Astrocyte of the hippocampus (primary cell): ENCODE results near the gene GNLY.
"Not testable (repeated sequence)": the region's sequence is repeated elsewhere in the genome, so short reads cannot be mapped to it uniquely, and the experiment has no call there.

Source experiments
- DNase-seq: peaks from one replicate; pipeline ENCODE4 v3.0.0; 2011; ENCODE audit warnings: low read depth, low spot score

Gene GNLY

GRCh38 chr2:85663594-85664565, 30.3 kb upstream of the GNLY start:
- no peak for DNase-seq

- no peak for DNase-seq
Measured at GRCh38 chr2:85665264-85665937, 28.8 kb upstream of the GNLY start.

- no peak for DNase-seq
Measured at GRCh38 chr2:85666016-85666415, 28.1 kb upstream of the GNLY start.

GRCh38 chr2:85666435-85667316, 27.5 kb upstream of the GNLY start:
- DNase-seq = no peak

- DNase-seq = no peak
Measured at GRCh38 chr2:85667561-85668008, 26.6 kb upstream of the GNLY start.

- DNase-seq = no peak
Measured at GRCh38 chr2:85668009-85668856, 25.9 kb upstream of the GNLY start, which contains the start of gene SFTPB. Gene SFTPB (minus strand): TSS chr2:85668199. CDS start chr2:85668183, 16 bp downstream.

- no peak for DNase-seq
Measured at GRCh38 chr2:85668857-85669142, 25.4 kb upstream of the GNLY start.

- DNase-seq = no peak
Measured at GRCh38 chr2:85669549-85669948, 24.6 kb upstream of the GNLY start.

GRCh38 chr2:85670416-85670815, 23.7 kb upstream of the GNLY start:
- DNase-seq = not testable (repeated sequence)

- DNase-seq = no peak
Measured at GRCh38 chr2:85672456-85672855, 21.7 kb upstream of the GNLY start.

- no peak for DNase-seq
Measured at GRCh38 chr2:85673716-85674375, 20.3 kb upstream of the GNLY start.

GRCh38 chr2:85674417-85674816, 19.7 kb upstream of the GNLY start:
- DNase-seq = no peak

GRCh38 chr2:85675427-85675826, 18.7 kb upstream of the GNLY start:
- DNase-seq = no peak

GRCh38 chr2:85675866-85676548, 18.2 kb upstream of the GNLY start:
- no peak for DNase-seq

GRCh38 chr2:85678377-85678776, 15.8 kb upstream of the GNLY start:
- DNase-seq = no peak

GRCh38 chr2:85678794-85679672, 15.1 kb upstream of the GNLY start:
- DNase-seq = peak; percentile 92

- DNase-seq = no peak
Measured at GRCh38 chr2:85680707-85681371, 13.3 kb upstream of the GNLY start.

GRCh38 chr2:85681372-85681763, 12.8 kb upstream of the GNLY start:
- DNase-seq = no peak
